D721Med (cell line): ENCODE data around the gene C1QTNF5.

Experiments
- DNase-seq: peaks from one replicate; pipeline ENCODE4 v3.0.0; 2011; ENCODE audit warnings: low spot score; ENCODE audit not compliant: insufficient read length
- FAIRE-seq: peaks from 2 replicates; lab custom pipeline; 2011; peaks lifted over from hg19 to GRCh38; lab: Jason Lieb, UNC
- CTCF ChIP-seq: IDR thresholded peaks from 2 replicates; pipeline ENCODE4 v1.5.1; 2012; ENCODE audit warnings: mild to moderate bottlenecking, control low read depth; ENCODE audit not compliant: insufficient read depth; ENCODE audit errors: missing control alignments

Gene C1QTNF5

GRCh38 chr11:119365071-119365591 is 24.4 kb upstream of the C1QTNF5 start:
- no peak for TF ChIP-seq CTCF
- no peak for DNase-seq
- FAIRE-seq = no peak

GRCh38 chr11:119363851-119364590 is 23.3 kb upstream of the C1QTNF5 start:
- DNase-seq = no peak
- no peak for TF ChIP-seq CTCF
- FAIRE-seq = no peak

- no peak for FAIRE-seq
- no peak for DNase-seq
- TF ChIP-seq CTCF = no peak
Observed at GRCh38 chr11:119363081-119363850, 22.6 kb upstream of the C1QTNF5 start.

GRCh38 chr11:119362741-119363080 is 22.0 kb upstream of the C1QTNF5 start:
- DNase-seq = no peak
- no peak for TF ChIP-seq CTCF
- no peak for FAIRE-seq

GRCh38 chr11:119361941-119362725 is 21.4 kb upstream of the C1QTNF5 start:
- no peak for TF ChIP-seq CTCF
- no peak for FAIRE-seq
- no peak for DNase-seq

GRCh38 chr11:119361056-119361787 is 20.5 kb upstream of the C1QTNF5 start:
- DNase-seq = no peak
- no peak for TF ChIP-seq CTCF
- FAIRE-seq = peak; percentile 16
